ENCODE results near the gene MLN. TPM values are rescaled to one million over a fixed set of nuclear protein-coding genes. Genes with fewer than 3 reads are reported as not detected.
A peak's percentile ranks its signal among the peaks of the same experiment; 100 is the strongest.

MLN gene
- total and polyA plus RNA-seq, 8 donors = 0.28 TPM; not detected in 7

DNA sequence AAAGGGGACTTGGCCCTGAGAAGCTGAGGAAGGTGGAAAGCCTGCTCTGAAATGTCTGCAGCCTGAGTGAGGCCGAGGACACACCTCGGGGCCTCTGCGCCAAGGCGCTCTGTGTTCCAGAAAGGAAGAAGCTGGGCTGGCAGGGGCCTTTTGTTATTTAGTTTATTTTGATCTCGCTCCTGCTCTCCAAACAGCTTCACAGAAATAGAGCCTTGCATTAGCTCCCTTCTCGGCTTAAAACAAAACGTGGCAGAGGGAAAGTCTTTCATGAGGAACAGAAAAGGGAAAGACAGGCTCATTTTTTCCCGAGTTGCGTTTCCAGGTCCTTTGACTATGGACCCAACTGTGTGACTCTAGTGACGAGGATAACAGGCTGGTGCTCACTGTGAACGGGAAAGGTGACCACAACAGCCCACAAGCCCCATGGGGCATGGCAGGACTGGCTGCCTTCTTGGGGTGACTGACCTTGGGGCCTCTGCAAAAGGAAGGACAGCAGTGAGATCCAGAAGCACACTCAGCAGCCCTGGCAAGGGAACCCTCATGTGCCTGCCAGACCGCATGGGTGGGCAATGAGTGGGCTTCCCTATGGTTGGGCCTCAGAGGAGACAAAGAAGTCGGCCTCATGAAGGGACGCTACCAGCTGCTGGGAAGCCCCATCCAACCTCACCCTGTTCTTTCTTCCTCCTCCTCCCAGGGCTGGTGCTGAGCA is 33.5 kb downstream of the MLN start:
- Histone ChIP-seq H3K9me3 (no peaks in the 10 kb centered on the region), H3K27ac (peak overlapping the region in 1 of 2 donors; percentile 63), H3K4me1 (peaks cover 6 to 38% of the 10 kb centered on the region in 2 donors), H3K27me3 (peaks cover 0 to 5% of the 10 kb centered on the region in 2 donors), H3K36me3 (peaks cover 0 to 37% of the 10 kb centered on the region in 2 donors), H3K4me3 (no peak overlapping the region)
- intact Hi-C loops (cut with DNase I) = loop anchor here in 1 of 2 donors (5.0 to 10.0 kb wide), 2 partner anchors 255 to 382 kb away; no protein-coding TSS in a partner anchor
- TF ChIP-seq, protein P1, sequence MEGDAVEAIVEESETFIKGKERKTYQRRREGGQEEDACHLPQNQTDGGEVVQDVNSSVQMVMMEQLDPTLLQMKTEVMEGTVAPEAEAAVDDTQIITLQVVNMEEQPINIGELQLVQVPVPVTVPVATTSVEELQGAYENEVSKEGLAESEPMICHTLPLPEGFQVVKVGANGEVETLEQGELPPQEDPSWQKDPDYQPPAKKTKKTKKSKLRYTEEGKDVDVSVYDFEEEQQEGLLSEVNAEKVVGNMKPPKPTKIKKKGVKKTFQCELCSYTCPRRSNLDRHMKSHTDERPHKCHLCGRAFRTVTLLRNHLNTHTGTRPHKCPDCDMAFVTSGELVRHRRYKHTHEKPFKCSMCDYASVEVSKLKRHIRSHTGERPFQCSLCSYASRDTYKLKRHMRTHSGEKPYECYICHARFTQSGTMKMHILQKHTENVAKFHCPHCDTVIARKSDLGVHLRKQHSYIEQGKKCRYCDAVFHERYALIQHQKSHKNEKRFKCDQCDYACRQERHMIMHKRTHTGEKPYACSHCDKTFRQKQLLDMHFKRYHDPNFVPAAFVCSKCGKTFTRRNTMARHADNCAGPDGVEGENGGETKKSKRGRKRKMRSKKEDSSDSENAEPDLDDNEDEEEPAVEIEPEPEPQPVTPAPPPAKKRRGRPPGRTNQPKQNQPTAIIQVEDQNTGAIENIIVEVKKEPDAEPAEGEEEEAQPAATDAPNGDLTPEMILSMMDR (IDR thresholded peaks at IDR 0.05) = no peak
- DNase-seq = peak in 1 of 4 donors; percentile 20
- no peak for ATAC-seq

DNA sequence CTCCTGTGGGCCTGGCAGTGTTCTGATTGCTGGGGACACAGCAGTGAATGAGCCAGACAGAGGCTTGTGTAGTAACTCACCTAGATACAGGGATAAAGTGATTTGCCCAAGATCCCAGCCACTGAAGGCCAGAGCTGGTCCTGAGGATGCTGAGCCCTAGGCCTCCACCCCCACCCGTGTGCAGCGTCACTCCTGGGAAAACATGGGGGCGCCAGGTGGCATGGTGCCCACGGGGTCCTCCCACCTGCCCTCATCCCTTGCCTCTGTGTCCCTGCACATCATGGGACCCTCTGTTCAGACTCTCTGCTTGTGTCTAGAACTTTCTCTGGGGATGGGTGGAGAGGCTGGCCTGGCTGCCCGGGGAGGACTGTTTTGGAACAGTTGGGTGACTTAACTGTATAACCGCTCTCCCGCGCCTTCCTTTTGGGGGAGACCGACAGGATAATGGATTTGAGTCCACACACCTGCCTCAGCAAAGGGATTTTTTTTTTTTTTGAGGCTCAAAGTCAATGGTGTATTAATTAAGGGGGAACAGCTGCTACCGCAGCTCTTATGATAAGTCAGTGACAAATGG is 34.5 kb downstream of the MLN start:
- Histone ChIP-seq H3K4me3 (no peak overlapping the region), H3K36me3 (peaks cover 0 to 27% of the 10 kb centered on the region in 2 donors), H3K4me1 (peaks cover 6 to 38% of the 10 kb centered on the region in 2 donors), H3K27ac (no peak overlapping the region), H3K9me3 (no peaks in the 10 kb centered on the region), H3K27me3 (peaks cover 0 to 5% of the 10 kb centered on the region in 2 donors)
- TF ChIP-seq, protein P1 (IDR thresholded peaks at IDR 0.05) = no peak
- DNase-seq (peak in 1 of 4 donors; percentile 22), ATAC-seq (no peak)
- intact Hi-C loops (cut with DNase I) = no loop called here

DNA sequence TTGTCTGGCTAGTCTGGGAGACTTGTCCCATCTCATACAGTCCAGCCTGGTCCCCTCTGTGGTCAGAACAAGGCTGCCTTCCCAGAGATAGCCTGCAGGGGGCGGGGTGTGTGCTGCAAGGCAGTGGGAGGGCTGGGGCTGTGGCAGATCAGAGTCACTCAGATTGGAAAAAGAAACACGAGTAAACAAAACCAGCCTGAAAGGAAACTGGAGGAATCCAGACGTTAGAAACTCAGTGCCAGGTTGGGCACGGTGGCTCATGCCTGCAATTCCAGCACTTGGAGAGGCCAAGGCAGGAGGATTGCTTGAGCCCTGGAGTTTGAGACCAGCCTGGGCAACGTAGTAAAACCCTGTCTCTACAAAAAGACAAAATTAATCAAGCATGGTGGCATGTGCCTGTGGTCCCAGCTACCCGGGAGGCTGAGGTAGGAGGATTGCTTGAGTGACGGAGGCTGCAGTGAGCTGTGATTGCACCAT is 35.1 kb downstream of the MLN start:
- H3K36me3 ChIP-seq = peaks cover 0 to 21% of the 10 kb centered on the region in 2 donors
- peak; percentile 82 for ATAC-seq
- no peak overlapping the region for H3K27ac ChIP-seq
- H3K4me3 ChIP-seq = no peak overlapping the region
- no peaks in the 10 kb centered on the region for H3K9me3 ChIP-seq
- intact Hi-C loops (cut with DNase I) = no loop called here
- DNase-seq = peak in 3 of 4 donors; percentile 76 to 92 (median 77)
- TF ChIP-seq, protein P1 (IDR thresholded peaks at IDR 0.05) = peak; percentile 74 to 87
- H3K4me1 ChIP-seq = peaks cover 6 to 38% of the 10 kb centered on the region in 2 donors
- peaks cover 0 to 5% of the 10 kb centered on the region in 2 donors for H3K27me3 ChIP-seq

DNA sequence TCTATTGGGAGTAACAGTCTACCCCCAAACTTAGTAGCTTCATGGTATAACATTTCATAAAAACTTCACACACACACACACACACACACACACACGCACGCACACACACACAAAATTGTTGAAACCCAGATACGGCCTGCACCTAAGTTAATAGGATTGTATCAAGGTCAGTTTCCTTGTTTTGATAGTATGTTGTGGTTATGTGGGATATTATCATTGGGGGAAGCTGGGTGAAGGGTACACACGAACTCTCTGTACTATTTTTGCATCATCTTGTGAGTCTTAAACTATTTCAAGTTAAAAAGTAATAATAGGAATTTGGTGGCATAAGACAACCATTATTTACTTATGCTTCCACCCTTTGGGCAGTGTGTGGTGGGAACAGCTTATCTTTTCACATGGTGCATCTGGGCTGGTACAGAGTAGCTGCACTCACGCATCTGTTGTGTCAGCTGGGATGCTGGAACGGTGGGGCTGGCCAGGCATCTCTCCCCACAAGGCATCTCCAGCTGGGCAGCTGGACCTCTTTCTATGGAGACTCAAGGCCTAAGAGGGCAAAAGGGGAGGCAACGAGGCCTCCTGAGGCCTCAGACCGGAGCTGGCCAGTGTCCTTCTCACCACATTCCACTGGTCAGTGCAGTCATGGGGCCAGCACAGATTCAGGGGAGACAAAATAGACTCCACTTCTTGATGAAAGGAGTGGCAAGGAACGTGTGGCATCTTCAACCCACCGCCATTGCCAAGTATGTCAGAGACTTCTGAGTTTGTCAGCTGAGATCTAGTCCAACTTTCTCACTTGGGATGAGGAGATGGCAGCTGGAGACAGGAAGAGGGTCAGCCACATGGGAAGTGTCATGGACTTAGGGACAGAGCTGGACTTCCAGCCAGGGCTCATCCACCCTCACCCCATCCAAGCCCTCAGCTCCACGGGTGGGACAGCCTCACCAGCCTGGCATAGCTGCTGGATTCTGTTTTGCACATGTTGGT is 36.6 kb downstream of the MLN start:
- no peak overlapping the region for H3K27ac ChIP-seq
- H3K4me3 ChIP-seq = no peak overlapping the region
- no peaks in the 10 kb centered on the region for H3K9me3 ChIP-seq
- peaks cover 0 to 5% of the 10 kb centered on the region in 2 donors for H3K27me3 ChIP-seq
- ATAC-seq (no peak), DNase-seq (no peak)
- intact Hi-C loops (cut with DNase I) = no loop called here
- peaks cover 6 to 35% of the 10 kb centered on the region in 2 donors for H3K4me1 ChIP-seq
- TF ChIP-seq, protein P1 (IDR thresholded peaks at IDR 0.05) = no peak
- H3K36me3 ChIP-seq = peaks cover 0 to 6% of the 10 kb centered on the region in 2 donors

All from left lung (tissue), 10 donors.